ENCODE data around the gene CFAP410.

CFAP410 gene

DNA sequence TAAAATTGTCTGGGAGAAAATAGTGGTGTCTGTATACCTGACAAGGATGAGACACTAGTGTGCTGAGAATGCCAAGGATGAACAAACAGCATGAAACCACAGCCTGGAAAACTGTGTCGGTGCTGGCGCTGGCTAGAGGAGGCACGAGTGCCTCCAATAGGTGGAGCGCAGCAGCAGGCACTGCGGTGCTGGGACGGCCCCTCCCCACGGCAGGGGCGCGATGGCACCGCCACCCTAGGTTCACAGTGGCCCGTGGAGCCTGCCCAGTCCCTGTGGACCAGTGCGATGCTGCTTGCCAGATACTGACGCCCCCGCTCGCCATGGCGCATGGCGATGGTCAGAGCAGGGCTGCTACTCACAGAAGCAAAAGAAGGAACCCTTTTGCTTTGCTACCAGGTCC lies 6.8 kb downstream of the CFAP410 start:
- Histone ChIP-seq H3K4me3 (ENCODE audit: low read depth in 1 of 5, low read length in 5 of 5) (no peak overlapping the region), H3K4me1 (ENCODE audit: control insufficient read depth in 5 of 5, insufficient read depth in 5 of 5, low read length in 5 of 5) (peaks cover 0 to 29% (median 9%) of the 10 kb centered on the region in 5 donors), H3K36me3 (ENCODE audit: control insufficient read depth in 5 of 5, insufficient read depth in 5 of 5, low read length in 5 of 5) (peaks cover 0 to 60% (median 31%) of the 10 kb centered on the region in 5 donors), H3K27ac (ENCODE audit: low read depth, low read length) (no peak overlapping the region), H3K9ac (ENCODE audit: low read length in 5 of 5) (no peak overlapping the region), H3K27me3 (ENCODE audit: control insufficient read depth in 5 of 5, insufficient read depth in 4 of 5, low read length in 5 of 5) (no peaks in the 10 kb centered on the region), H3K9me3 (ENCODE audit: control insufficient read depth in 5 of 5, low read length in 5 of 5) (no peaks in the 10 kb centered on the region)

DNA sequence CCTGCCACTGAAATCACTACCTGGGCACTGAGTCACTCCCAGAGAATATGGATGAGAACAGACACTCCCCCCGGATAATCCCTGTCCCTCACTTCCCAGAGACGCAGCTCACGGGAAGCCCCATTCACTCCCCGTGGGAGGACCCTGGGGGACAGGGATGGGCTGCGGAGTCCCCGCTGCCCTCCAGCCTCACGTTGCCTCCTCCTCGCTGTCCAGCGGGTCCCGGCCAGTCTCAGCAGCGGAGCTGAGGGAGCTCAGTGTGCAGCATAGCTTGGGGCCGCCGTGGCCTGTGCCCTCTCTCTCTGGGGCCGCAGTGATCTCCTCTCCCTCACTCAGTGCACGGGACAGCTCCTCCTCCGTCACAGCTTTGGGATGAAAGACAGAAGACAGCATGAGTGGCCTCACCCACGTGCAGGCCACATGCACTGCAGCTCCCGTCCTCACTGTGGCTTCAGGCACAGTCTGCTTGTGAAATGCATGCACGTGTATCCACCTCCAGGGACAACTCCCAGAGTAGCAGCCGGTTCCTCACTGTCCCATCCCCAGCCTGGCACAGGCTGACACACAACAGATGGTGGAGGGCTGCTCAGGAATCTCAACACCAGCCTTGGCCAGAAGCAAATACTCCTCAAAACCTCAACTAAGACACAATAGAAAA lies 7.4 kb downstream of the CFAP410 start:
- Histone ChIP-seq H3K36me3 (ENCODE audit: control insufficient read depth in 5 of 5, insufficient read depth in 5 of 5, low read length in 5 of 5) (peaks cover 0 to 63% (median 37%) of the 10 kb centered on the region in 5 donors), H3K9ac (ENCODE audit: low read length in 5 of 5) (no peak overlapping the region), H3K4me3 (ENCODE audit: low read depth in 1 of 5, low read length in 5 of 5) (no peak overlapping the region), H3K27ac (ENCODE audit: low read depth, low read length) (no peak overlapping the region), H3K4me1 (ENCODE audit: control insufficient read depth in 5 of 5, insufficient read depth in 5 of 5, low read length in 5 of 5) (peaks cover 0 to 25% (median 6%) of the 10 kb centered on the region in 5 donors), H3K27me3 (ENCODE audit: control insufficient read depth in 5 of 5, insufficient read depth in 4 of 5, low read length in 5 of 5) (no peaks in the 10 kb centered on the region), H3K9me3 (ENCODE audit: control insufficient read depth in 5 of 5, low read length in 5 of 5) (no peaks in the 10 kb centered on the region)

DNA sequence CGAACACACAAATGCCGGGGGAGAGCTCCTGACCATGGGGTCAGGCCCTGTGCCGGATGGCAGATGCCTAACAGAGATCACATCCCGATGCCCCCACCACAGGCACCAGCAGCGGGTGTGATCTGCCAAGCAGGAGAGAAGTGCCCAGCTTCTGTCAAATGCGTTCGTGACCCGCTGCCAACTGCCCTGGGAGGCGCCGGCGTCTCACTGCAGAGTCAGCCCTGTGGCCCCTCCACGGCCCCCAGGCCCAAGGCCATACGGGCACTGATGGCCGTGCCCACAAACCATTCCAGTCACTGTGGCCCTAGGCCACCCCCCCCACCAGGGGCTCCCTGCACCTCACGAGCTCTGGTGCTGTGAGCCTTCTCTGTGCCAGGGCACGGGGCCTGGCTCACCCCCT lies 8.0 kb downstream of the CFAP410 start:
- H3K9me3 ChIP-seq (ENCODE audit: control insufficient read depth in 5 of 5, low read length in 5 of 5) = no peaks in the 10 kb centered on the region
- H3K4me3 ChIP-seq (ENCODE audit: low read depth in 1 of 5, low read length in 5 of 5) = no peak overlapping the region
- H3K27ac ChIP-seq (ENCODE audit: low read depth, low read length) = no peak overlapping the region
- no peaks in the 10 kb centered on the region for H3K27me3 ChIP-seq (ENCODE audit: control insufficient read depth in 5 of 5, insufficient read depth in 4 of 5, low read length in 5 of 5)
- no peak overlapping the region for H3K9ac ChIP-seq (ENCODE audit: low read length in 5 of 5)
- peaks cover 0 to 65% (median 37%) of the 10 kb centered on the region in 5 donors for H3K36me3 ChIP-seq (ENCODE audit: control insufficient read depth in 5 of 5, insufficient read depth in 5 of 5, low read length in 5 of 5)
- H3K4me1 ChIP-seq (ENCODE audit: control insufficient read depth in 5 of 5, insufficient read depth in 5 of 5, low read length in 5 of 5) = peaks cover 0 to 25% (median 6%) of the 10 kb centered on the region in 5 donors

DNA sequence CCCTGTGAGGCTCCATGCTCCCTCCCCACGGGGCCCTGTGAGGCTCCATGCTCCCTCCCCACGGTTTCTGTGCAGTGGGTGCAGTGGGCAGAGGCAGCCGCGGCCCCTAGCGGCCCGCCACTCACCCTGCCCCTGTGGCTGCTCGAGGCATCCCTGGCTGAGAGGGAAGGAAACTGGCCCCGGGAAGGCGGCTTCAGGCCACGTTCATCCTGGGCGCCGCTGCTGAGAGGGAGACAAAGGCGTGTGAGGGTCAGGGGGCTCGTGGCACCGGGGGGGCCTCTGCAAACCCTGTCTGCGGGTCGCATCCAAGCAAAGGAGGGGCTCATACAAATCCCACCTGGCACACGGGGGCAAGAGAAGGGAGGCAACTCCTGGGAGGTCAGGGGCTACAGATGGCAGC lies 8.5 kb downstream of the CFAP410 start:
- Histone ChIP-seq H3K27ac (ENCODE audit: low read depth, low read length) (no peak overlapping the region), H3K36me3 (ENCODE audit: control insufficient read depth in 5 of 5, insufficient read depth in 5 of 5, low read length in 5 of 5) (peaks cover 0 to 66% (median 39%) of the 10 kb centered on the region in 5 donors)

DNA sequence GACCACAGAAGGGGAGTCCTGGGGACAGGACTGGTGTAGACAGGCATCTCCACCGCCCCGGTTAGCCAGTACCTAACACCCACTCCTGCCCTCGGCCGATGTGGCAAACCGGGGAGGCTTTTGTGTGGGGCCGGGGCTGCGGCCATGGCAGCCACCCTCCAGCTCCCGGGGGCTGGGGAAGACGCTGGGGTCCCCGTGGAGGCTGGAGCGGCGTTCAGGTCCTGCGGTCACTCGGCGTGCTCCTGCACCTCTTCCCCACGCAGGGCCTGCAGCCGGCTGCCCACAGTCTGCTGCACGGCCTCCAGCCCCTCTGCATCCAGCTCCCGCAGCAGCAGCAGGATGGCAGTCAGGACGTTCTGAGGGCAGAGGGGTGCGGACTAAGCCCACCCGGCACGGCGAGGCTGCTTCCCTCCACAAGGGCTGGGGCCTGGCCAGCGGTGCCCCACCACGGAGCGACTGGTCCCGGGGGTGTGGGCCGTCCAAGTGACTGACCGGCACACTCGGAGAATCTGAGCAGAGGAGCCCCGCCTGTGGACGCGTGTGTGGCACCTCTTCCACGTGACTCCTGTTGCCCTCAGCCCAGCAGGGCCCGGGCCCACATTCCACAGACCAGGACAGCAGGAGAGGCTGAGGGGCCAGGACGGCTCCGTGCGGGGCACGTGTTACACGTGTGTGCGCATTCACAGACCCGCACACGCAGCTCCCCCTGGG lies 9.1 kb downstream of the CFAP410 start:
- Histone ChIP-seq H3K9ac (ENCODE audit: low read length in 5 of 5) (no peak overlapping the region), H3K4me3 (ENCODE audit: low read depth in 1 of 5, low read length in 5 of 5) (no peak overlapping the region), H3K36me3 (ENCODE audit: control insufficient read depth in 5 of 5, insufficient read depth in 5 of 5, low read length in 5 of 5) (peaks cover 0 to 66% (median 39%) of the 10 kb centered on the region in 5 donors), H3K27me3 (ENCODE audit: control insufficient read depth in 5 of 5, insufficient read depth in 4 of 5, low read length in 5 of 5) (no peaks in the 10 kb centered on the region), H3K4me1 (ENCODE audit: control insufficient read depth in 5 of 5, insufficient read depth in 5 of 5, low read length in 5 of 5) (peaks cover 0 to 25% (median 6%) of the 10 kb centered on the region in 5 donors), H3K9me3 (ENCODE audit: control insufficient read depth in 5 of 5, low read length in 5 of 5) (no peaks in the 10 kb centered on the region), H3K27ac (ENCODE audit: low read depth, low read length) (no peak overlapping the region)

More for the DNA sequence above, 8.5 kb downstream of the CFAP410 start:
- Histone ChIP-seq H3K9me3 (ENCODE audit: control insufficient read depth in 5 of 5, low read length in 5 of 5) (no peaks in the 10 kb centered on the region), H3K4me3 (ENCODE audit: low read depth in 1 of 5, low read length in 5 of 5) (no peak overlapping the region), H3K9ac (ENCODE audit: low read length in 5 of 5) (no peak overlapping the region), H3K27me3 (ENCODE audit: control insufficient read depth in 5 of 5, insufficient read depth in 4 of 5, low read length in 5 of 5) (no peaks in the 10 kb centered on the region), H3K4me1 (ENCODE audit: control insufficient read depth in 5 of 5, insufficient read depth in 5 of 5, low read length in 5 of 5) (peaks cover 0 to 25% (median 6%) of the 10 kb centered on the region in 5 donors)

DNA sequence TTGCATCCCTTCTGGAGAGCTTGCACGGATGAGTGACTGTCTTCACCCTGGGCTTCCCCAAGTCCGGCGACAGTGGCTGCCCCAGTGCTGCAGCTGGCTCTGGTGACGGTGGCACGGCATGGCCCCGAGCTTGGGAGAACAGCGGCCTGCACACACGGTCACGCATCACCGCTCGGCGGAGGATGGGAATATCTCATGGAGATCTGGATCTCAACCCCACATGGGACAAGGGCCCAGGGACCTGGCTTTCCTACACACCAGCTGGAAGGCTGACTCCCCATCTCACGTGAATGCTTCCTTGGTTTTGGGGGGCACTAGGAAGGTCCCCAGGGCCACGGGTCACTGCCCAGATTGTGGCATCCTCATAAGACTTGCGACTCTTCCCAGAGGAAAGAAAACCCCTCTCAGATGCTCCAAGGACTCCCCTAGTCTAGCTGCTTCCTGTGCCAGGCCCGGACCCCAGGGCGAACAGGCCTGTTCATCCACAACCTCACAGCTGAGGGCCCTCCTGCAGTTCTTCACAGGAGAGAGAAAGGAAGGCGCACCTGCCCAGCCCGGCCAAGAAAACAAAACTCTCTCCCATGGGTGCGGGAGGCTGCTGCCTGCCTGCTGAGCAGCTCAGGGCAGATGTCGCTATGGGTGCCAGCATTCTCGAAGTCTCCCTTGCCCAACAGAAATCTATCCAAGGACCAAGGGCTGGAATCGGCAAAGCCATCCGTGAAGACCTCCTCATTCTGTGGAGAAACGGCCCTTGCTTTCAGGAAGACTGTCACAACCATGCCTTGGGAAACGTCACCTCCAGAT lies 9.9 kb downstream of the CFAP410 start:
- Histone ChIP-seq H3K27me3 (ENCODE audit: control insufficient read depth in 5 of 5, insufficient read depth in 4 of 5, low read length in 5 of 5) (no peaks in the 10 kb centered on the region), H3K4me3 (ENCODE audit: low read depth in 1 of 5, low read length in 5 of 5) (no peak overlapping the region), H3K9me3 (ENCODE audit: control insufficient read depth in 5 of 5, low read length in 5 of 5) (no peaks in the 10 kb centered on the region), H3K27ac (ENCODE audit: low read depth, low read length) (no peak overlapping the region), H3K9ac (ENCODE audit: low read length in 5 of 5) (no peak overlapping the region), H3K36me3 (ENCODE audit: control insufficient read depth in 5 of 5, insufficient read depth in 5 of 5, low read length in 5 of 5) (peaks cover 0 to 67% (median 46%) of the 10 kb centered on the region in 5 donors), H3K4me1 (ENCODE audit: control insufficient read depth in 5 of 5, insufficient read depth in 5 of 5, low read length in 5 of 5) (peaks cover 0 to 25% (median 6%) of the 10 kb centered on the region in 5 donors)

DNA sequence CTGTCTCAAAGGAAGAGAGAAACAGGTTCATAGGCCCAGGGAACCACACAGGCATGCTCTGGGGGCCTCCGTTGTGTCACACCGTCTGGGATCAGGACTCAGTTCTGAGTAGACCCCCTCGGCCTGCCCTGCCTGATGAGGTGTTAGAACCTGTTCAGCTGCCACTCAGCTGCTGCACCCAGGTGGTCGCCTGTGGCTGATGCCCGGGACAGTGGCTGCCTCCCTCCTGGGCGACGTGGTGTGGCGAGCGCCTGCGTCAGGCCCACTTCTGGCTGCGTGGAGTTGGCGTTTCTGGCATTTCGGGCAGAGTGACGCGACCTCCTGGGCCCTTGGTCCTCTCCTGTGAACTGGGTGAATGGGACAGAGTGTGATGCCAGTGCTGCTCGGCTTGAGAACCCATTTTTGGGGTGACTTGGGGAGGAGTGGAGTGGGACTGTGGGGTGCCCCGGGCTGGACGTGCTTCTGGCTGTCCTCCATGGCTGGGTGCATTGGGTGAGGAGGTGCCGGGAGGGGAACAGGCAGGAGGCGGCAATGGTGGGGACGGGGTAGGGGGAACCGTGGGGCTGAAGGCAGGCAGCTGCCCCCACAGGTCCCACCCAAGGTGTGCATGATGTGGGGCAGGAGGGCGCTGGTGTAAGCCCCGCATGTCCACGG lies 10.8 kb downstream of the CFAP410 start:
- H3K36me3 ChIP-seq (ENCODE audit: control insufficient read depth in 5 of 5, insufficient read depth in 5 of 5, low read length in 5 of 5) = peaks cover 0 to 72% (median 55%) of the 10 kb centered on the region in 5 donors
- no peak overlapping the region for H3K4me3 ChIP-seq (ENCODE audit: low read depth in 1 of 5, low read length in 5 of 5)
- no peaks in the 10 kb centered on the region for H3K27me3 ChIP-seq (ENCODE audit: control insufficient read depth in 5 of 5, insufficient read depth in 4 of 5, low read length in 5 of 5)
- H3K9me3 ChIP-seq (ENCODE audit: control insufficient read depth in 5 of 5, low read length in 5 of 5) = no peaks in the 10 kb centered on the region
- H3K4me1 ChIP-seq (ENCODE audit: control insufficient read depth in 5 of 5, insufficient read depth in 5 of 5, low read length in 5 of 5) = peaks cover 0 to 25% (median 6%) of the 10 kb centered on the region in 5 donors
- no peak overlapping the region for H3K9ac ChIP-seq (ENCODE audit: low read length in 5 of 5)
- H3K27ac ChIP-seq (ENCODE audit: low read depth, low read length) = no peak overlapping the region

DNA sequence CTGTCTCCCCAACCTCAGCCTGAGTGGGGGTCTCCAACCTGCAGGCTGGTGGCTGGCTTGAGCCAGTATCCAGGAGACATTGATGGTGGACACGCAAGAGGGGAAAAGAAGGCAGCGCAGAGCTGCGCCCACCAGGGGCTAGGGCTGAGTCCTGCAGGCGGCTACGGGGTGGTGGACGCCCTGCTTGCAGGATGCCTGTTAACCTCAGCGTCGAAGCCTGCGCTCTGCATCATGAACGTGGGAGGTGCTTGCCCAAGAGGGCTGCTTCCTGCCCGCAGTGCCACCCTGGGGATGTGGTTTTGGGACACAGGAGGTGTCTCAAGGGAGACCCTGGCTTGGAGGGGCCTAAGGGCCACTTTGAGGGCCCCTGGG lies 11.6 kb downstream of the CFAP410 start:
- no peak overlapping the region for H3K9ac ChIP-seq (ENCODE audit: low read length in 5 of 5)
- peaks cover 0 to 75% (median 59%) of the 10 kb centered on the region in 5 donors for H3K36me3 ChIP-seq (ENCODE audit: control insufficient read depth in 5 of 5, insufficient read depth in 5 of 5, low read length in 5 of 5)
- no peaks in the 10 kb centered on the region for H3K9me3 ChIP-seq (ENCODE audit: control insufficient read depth in 5 of 5, low read length in 5 of 5)
- no peak overlapping the region for H3K27ac ChIP-seq (ENCODE audit: low read depth, low read length)
- H3K27me3 ChIP-seq (ENCODE audit: control insufficient read depth in 5 of 5, insufficient read depth in 4 of 5, low read length in 5 of 5) = no peaks in the 10 kb centered on the region
- H3K4me3 ChIP-seq (ENCODE audit: low read depth in 1 of 5, low read length in 5 of 5) = no peak overlapping the region
- peaks cover 0 to 24% (median 6%) of the 10 kb centered on the region in 5 donors for H3K4me1 ChIP-seq (ENCODE audit: control insufficient read depth in 5 of 5, insufficient read depth in 5 of 5, low read length in 5 of 5)

DNA sequence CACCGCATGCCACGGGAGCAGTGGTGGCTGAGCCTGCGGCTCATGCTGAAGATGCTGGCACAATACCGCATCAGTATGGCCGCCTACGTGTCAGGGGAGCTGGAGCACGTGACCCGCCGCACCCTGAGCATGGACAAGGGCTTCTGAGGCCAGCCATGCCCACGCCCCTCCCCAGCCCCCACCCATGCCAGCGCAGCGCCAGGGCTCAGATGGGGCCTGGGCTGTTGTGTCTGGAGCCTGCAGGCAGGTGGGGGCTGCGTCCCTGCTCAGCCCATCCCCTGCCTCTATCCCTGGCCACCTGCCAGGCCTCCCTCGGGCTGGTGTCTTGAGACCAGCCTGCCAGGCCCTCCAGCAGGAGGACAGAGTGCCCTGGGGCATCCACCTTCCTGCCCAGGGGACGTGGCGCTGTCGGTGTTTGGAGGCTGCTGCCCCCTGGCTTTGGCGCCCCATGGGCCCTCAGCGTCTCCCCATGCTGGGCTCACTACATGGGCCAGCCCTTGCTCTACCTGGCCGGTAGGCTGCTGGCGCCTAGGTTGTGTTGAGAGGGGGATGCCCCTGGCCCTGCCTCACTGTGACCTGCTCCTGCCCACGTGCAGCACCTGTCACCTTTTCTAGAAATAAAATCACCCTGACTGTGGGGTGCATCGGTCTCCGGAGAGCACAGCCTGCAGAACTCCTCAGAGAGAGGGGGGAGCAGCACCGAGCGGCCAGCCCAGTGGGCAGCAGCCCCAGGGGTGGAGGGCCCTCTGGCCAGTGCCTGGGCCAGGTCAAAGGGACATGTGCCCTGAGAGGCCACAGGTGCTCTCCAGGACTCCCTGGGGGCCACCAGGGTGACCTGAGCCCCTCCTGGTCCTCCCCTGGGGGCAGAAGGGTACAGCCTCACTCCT lies 12.2 kb downstream of the CFAP410 start:
- Histone ChIP-seq H3K9me3 (ENCODE audit: control insufficient read depth in 5 of 5, low read length in 5 of 5) (no peaks in the 10 kb centered on the region), H3K27ac (ENCODE audit: low read depth, low read length) (no peak overlapping the region), H3K4me1 (ENCODE audit: control insufficient read depth in 5 of 5, insufficient read depth in 5 of 5, low read length in 5 of 5) (peaks cover 0 to 18% (median 6%) of the 10 kb centered on the region in 5 donors), H3K27me3 (ENCODE audit: control insufficient read depth in 5 of 5, insufficient read depth in 4 of 5, low read length in 5 of 5) (no peaks in the 10 kb centered on the region), H3K4me3 (ENCODE audit: low read depth in 1 of 5, low read length in 5 of 5) (no peak overlapping the region), H3K9ac (ENCODE audit: low read length in 5 of 5) (no peak overlapping the region), H3K36me3 (ENCODE audit: control insufficient read depth in 5 of 5, insufficient read depth in 5 of 5, low read length in 5 of 5) (peaks cover 0 to 77% (median 61%) of the 10 kb centered on the region in 5 donors)
